Activated T-cell treated with anti-CD3 and anti-CD28 coated beads, Interleukin-2, amount 50 U/mL, for 72 hours (primary cell): ENCODE data around the gene SCIN. TPM values are rescaled to one million over a fixed set of nuclear protein-coding genes. Genes with fewer than 3 reads are reported as not detected.

Experiments used
- ATAC-seq, 2 donors: fragments of 150-1000 bp; cut with Tn5 transposase; replicated peaks in 1 of 2; 2 replicates each; pipeline ENCODE4 v1.10.0; 2021; ENCODE audit warnings: moderate library complexity in 2 of 2, mild to moderate bottlenecking in 1 of 2
- DNase-seq, 2 donors: peaks; one replicate each; pipeline ENCODE4 v3.0.0; 2021 to 2022; ENCODE audit warnings: mixed read lengths in 1 of 2
- H3K27ac Mint-ChIP-seq: one replicate; pipeline ENCODE4 v1.8.0; 2022; ENCODE audit warnings: mild to moderate bottlenecking, moderate library complexity, mixed read lengths
- H3K27me3 Mint-ChIP-seq: one replicate; pipeline ENCODE4 v1.8.0; 2022; ENCODE audit warnings: low read depth, mixed read lengths
- H3K36me3 Mint-ChIP-seq, 2 donors: one replicate each; pipeline ENCODE4 v1.8.0; 2022; ENCODE audit warnings: mixed read lengths in 2 of 2, mild to moderate bottlenecking in 1 of 2; ENCODE audit not compliant: insufficient read depth in 2 of 2
- H3K4me1 Mint-ChIP-seq: one replicate; pipeline ENCODE4 v1.8.0; 2022; ENCODE audit warnings: low read depth, mixed read lengths
- H3K4me3 Mint-ChIP-seq, 2 donors: one replicate each; pipeline ENCODE4 v1.8.0; 2022; ENCODE audit warnings: mild to moderate bottlenecking in 2 of 2, mixed read lengths in 2 of 2, moderate library complexity in 2 of 2
- H3K9me3 Mint-ChIP-seq, 2 donors: one replicate each; pipeline ENCODE4 v1.8.0; 2022; ENCODE audit warnings: mixed read lengths in 2 of 2
- total RNA-seq, 2 donors: library from RNA; stranded (reverse); gene quantifications; one replicate each; pipeline ENCODE4 v1.2.3, GENCODE V29; 2022

The SCIN gene
- total RNA-seq, 2 donors from 2014 or later, result 0.10 to 0.14 TPM

DNA sequence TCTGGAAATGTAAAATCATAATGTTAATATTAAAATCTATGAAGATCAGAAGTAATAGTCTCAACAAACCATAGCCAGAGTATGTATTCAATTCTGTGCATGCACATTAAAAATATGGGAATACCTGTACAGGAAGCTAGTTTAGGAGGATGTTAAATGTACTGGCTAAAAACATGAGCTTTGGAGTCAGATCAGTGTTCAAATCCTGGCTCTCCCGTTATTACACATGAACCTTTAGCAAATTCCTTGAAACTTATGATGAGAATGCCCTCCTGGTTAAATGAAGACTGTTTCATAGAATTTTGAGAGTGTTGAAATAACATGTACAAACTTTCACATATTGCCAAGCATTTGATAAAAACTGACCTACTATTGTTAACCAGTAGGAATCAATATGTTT is 121.5 kb downstream of the SCIN start:
- Mint-ChIP-seq H3K4me3 (no peak overlapping the region), H3K36me3 (peaks cover 0 to 1% of the 10 kb centered on the region in 2 donors), H3K4me1 (peaks cover 17% of the 10 kb centered on the region), H3K9me3 (no peaks in the 10 kb centered on the region), H3K27me3 (no peaks in the 10 kb centered on the region), H3K27ac (no peak overlapping the region)
- no peak for ATAC-seq
- DNase-seq, result no peak

DNA sequence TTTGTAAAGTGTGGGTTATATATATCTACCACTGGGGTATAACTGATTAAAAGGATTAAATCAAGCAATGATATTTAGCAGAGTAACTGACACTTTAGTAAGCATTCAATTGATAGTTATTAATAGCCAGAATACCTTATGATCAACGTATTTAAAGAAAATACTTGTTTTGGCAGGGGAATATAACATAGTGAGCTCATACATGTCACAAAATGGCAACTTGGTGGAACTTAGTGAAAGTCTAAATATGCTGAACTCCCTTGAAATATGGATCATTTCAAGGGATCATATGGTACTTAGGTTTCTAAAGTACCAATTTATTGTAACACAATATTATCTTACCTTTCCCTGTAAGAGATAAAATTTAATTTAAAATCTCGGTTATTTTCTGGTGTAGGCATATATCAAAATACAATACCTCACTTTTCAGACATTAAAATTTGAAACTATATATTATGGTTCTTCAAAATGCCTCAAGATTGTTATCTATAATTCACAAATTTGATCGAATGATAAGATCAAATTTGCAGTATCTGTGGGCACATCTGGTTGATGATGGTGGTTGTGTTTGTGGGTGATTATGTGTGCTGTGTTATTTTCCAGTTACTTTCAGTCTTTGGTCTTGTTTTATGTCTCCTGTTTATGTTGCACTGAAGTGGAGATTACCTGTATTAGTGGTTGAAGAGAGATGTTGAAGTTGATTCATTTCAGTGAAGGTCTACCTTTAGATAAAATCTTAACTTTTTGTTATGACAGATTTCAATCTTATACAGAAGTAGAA is 122.1 kb downstream of the SCIN start:
- no peak for DNase-seq
- no peak for ATAC-seq
- Mint-ChIP-seq H3K27ac (no peak overlapping the region), H3K9me3 (no peaks in the 10 kb centered on the region), H3K27me3 (no peaks in the 10 kb centered on the region), H3K4me3 (no peak overlapping the region), H3K36me3 (peaks cover 0 to 1% of the 10 kb centered on the region in 2 donors), H3K4me1 (peaks cover 12% of the 10 kb centered on the region)

DNA sequence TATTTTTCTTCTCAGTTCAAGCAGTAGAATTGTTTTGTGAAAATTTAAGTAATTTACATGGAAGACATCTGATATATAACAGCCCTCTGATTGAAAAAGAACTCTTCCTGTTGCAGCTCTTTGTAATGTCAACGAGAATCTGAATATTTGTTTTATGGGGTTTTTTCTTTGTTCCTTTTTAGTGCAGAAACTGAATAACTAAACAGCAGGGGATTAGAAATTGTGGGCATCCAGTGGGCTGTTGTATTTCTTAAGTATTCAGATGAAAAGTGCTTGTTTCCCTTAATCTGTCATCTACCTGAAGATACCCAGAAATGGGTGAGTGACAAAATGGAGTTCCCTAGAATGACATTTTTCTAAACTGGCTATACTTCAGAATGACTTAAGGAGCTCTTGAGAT is 124.3 kb downstream of the SCIN start:
- peaks cover 0 to 1% of the 10 kb centered on the region in 2 donors for H3K36me3 Mint-ChIP-seq
- no peak for DNase-seq
- peaks cover 4% of the 10 kb centered on the region for H3K4me1 Mint-ChIP-seq
- H3K27me3 Mint-ChIP-seq, result no peaks in the 10 kb centered on the region
- ATAC-seq, result no peak
- no peaks in the 10 kb centered on the region for H3K9me3 Mint-ChIP-seq
- no peak overlapping the region for H3K27ac Mint-ChIP-seq
- H3K4me3 Mint-ChIP-seq, result no peak overlapping the region

DNA sequence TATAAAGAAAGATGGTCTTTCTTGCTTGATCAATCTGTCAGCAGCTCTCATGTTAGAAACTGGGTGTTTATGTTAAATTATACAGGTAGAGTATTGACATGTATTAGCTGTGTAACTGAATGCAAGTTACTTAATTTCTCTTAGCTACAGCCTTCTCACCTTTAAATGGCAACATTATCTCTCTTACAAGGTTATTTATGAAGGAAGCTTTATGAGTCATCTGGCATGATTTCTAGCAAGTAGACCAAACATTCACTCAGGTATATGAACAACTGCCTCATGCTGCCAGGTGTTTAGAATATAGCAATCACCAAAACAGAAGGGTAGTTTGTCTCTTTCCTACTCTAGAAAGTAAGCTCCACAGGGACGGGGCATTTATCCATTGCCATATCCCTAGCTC is 125.4 kb downstream of the SCIN start:
- Mint-ChIP-seq H3K27me3 (no peaks in the 10 kb centered on the region), H3K4me3 (no peak overlapping the region), H3K27ac (no peak overlapping the region), H3K4me1 (peaks cover 4% of the 10 kb centered on the region), H3K36me3 (peaks cover 0 to 1% of the 10 kb centered on the region in 2 donors), H3K9me3 (no peaks in the 10 kb centered on the region)
- DNase-seq (no peak), ATAC-seq (no peak)

DNA sequence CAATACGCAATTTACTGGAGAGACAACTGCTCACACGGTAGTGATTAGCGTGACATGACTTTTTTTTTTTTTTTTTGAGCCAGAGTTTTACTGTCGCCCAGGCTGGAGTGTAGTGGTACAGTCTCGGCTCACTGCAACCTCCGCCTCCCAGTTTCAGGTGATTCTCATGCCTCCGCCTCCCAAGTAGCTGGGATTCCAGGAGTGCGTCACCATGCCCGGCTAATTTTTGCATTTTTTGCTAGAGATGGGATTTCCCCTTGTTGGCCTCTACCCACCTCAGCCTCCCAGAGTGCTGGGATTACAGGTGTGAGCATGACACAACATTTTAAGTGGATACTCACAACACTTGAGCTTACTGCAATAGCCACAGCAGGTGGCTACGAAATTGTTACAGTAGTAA is 128.8 kb downstream of the SCIN start:
- no peaks in the 10 kb centered on the region for H3K27me3 Mint-ChIP-seq
- DNase-seq (no peak), ATAC-seq (no peak)
- H3K4me3 Mint-ChIP-seq, result no peak overlapping the region
- no peak overlapping the region for H3K27ac Mint-ChIP-seq
- peaks cover 0 to 3% of the 10 kb centered on the region in 2 donors for H3K36me3 Mint-ChIP-seq
- peaks cover 2 to 3% of the 10 kb centered on the region in 2 donors for H3K9me3 Mint-ChIP-seq
- H3K4me1 Mint-ChIP-seq, result peaks cover 4% of the 10 kb centered on the region

DNA sequence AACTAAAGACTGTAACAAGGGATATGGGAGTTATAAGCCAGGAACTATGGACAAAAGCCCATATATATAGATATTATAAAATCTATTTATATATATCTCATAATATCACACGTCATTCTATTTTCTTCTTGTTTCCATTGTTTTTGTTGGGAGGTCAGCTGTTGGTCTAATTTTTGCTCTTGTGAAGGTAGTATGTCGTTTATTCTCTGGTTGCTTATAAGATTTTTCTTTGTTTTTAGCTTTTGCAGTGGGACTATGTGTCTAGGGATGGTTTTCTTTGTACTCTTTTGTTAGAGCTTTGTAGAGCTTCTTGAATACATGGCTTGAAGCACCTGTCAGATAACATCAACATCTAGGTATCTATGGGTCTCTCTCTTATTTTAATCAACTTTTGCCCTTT is 130.9 kb downstream of the SCIN start:
- no peak overlapping the region for H3K4me3 Mint-ChIP-seq
- H3K27me3 Mint-ChIP-seq, result no peaks in the 10 kb centered on the region
- DNase-seq (no peak), ATAC-seq (no peak)
- peaks cover 2 to 3% of the 10 kb centered on the region in 2 donors for H3K9me3 Mint-ChIP-seq
- no peak overlapping the region for H3K27ac Mint-ChIP-seq
- H3K36me3 Mint-ChIP-seq, result peaks cover 0 to 3% of the 10 kb centered on the region in 2 donors
- H3K4me1 Mint-ChIP-seq, result no peaks in the 10 kb centered on the region

DNA sequence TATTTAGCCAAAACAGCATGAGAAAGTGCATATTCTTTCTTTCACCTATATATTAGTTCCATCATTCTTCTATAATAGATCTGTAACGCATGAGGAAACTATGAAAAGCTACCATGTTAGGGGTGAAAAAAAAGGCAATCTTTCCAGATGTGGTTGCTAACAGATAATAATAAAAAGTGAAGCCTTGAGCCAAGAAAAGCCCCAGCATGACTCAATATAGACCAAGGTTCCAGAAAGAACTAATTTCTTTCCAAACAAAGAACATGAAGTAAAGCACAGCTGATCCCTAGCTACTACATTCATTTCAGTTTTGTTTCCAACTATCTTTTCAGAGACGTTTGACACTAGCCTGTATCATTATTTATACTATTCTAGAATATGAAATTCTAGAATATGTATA is 133.4 kb downstream of the SCIN start:
- H3K9me3 Mint-ChIP-seq, result peaks cover 2 to 3% of the 10 kb centered on the region in 2 donors
- DNase-seq (no peak), ATAC-seq (no peak)
- H3K36me3 Mint-ChIP-seq, result peaks cover 0 to 3% of the 10 kb centered on the region in 2 donors
- no peak overlapping the region for H3K27ac Mint-ChIP-seq
- no peak overlapping the region for H3K4me3 Mint-ChIP-seq
- no peaks in the 10 kb centered on the region for H3K27me3 Mint-ChIP-seq
- no peaks in the 10 kb centered on the region for H3K4me1 Mint-ChIP-seq

DNA sequence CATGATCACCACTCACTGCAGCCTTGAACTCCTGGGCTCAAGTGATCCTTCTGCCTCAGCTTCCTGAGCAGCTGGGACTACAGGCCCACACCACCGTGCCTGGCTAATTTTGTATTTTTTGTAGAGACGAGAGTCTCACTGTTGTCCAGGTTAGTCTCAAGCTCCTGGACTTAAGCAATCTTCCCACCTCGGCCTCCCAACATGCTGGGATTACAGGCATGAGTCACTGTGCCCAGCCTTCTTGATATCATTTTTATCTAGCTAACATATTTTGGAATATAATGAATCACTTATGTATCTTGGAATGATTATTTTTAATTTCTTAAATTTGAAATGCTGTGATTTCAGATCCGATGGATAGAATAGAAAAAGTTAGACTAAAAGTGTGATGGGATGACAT is 135.4 kb downstream of the SCIN start:
- DNase-seq, result no peak
- Mint-ChIP-seq H3K36me3 (peaks cover 0 to 3% of the 10 kb centered on the region in 2 donors), H3K4me3 (no peak overlapping the region), H3K9me3 (peaks cover 2 to 3% of the 10 kb centered on the region in 2 donors), H3K4me1 (no peaks in the 10 kb centered on the region), H3K27me3 (no peaks in the 10 kb centered on the region), H3K27ac (no peak overlapping the region)
- ATAC-seq, result no peak

DNA sequence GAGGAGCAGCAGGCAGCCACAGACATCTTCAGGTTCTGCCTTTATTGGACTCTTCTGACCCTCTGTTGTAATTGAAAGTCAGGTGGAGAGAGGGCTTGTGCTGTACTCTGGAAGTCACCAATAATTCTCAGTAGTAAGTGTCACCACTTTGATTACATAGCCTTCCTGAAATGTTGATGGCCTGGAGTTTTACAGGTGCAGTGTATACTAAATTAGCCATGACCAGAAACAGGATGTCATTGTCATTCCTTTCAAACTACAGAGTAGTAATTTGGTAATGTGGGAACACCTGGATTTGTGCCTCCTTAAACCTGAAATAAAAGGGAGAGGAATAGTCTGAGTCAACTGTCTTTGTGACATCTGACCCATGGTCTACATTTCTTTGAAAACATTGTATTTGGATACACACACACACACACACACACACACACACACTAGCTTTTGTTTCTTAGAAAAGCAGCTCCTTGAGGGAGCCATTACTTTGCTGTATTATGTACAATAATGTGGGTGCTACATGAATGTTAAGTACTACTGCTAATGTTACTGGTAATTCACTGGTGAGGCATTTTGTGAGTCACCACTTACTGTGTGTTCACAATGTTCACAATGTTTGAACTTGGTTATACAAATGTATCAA is 136.5 kb downstream of the SCIN start:
- no peak for DNase-seq
- Mint-ChIP-seq H3K36me3 (no peaks in the 10 kb centered on the region), H3K4me3 (no peak overlapping the region), H3K9me3 (no peaks in the 10 kb centered on the region), H3K27ac (no peak overlapping the region), H3K27me3 (no peaks in the 10 kb centered on the region), H3K4me1 (no peaks in the 10 kb centered on the region)
- no peak for ATAC-seq

DNA sequence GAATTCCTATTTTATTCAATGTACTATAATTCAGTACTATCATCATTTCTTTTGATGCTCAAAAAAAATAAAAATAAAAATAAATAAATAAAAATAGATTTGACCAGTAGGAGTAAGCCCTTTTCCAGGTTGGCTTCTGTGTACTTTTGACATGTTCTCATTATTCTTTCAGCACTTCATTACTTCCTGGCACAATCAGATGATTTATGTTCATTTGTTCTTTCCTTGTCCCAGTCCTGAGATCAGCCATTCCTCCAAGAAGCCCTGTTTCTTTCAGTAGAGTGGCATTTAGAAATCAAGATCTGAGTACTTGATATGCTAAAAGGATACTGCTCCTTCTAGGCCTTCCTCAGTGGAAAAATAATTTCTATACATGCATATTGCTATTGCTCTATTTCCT is 137.8 kb downstream of the SCIN start:
- Mint-ChIP-seq H3K9me3 (no peaks in the 10 kb centered on the region), H3K27ac (no peak overlapping the region), H3K27me3 (no peaks in the 10 kb centered on the region), H3K4me1 (no peaks in the 10 kb centered on the region), H3K4me3 (no peak overlapping the region), H3K36me3 (no peaks in the 10 kb centered on the region)
- DNase-seq (no peak), ATAC-seq (no peak)

Other genes starting within 250 kb of the SCIN start
- gene VWDE, start 166.9 kb upstream of the SCIN start, total RNA-seq, result 1 to 10 TPM in 1 of 2 donors, under 1 TPM in 1; 0.43 to 2.7 TPM
- 10 to 100 TPM; 12.1 to 13.5 TPM for gene ARL4A, start 116.9 kb downstream of the SCIN start, total RNA-seq